Retinal pigment epithelial cell (primary cell): Measurements from ENCODE around the gene HCCS.
"Not testable (repeated sequence)": the region's sequence is repeated elsewhere in the genome, so short reads cannot be mapped to it uniquely, and the experiment has no call there.

Source experiments
- DNase-seq: peaks from one replicate; pipeline ENCODE4 v3.0.0-alpha.2; 2010; ENCODE audit warnings: low read depth
- H3K4me3 ChIP-seq: 2 replicates; pipeline ENCODE4 v1.5.1; 2011; ENCODE audit warnings: mild to moderate bottlenecking, low read length, control low read depth, moderate library complexity
- TF ChIP-seq, protein P1 (sequence below): conservative IDR thresholded peaks from 2 replicates; pipeline ENCODE4 v1.5.1; 2011; ENCODE audit warnings: low read depth, low read length, control low read depth, inconsistent platforms

HCCS gene

DNA sequence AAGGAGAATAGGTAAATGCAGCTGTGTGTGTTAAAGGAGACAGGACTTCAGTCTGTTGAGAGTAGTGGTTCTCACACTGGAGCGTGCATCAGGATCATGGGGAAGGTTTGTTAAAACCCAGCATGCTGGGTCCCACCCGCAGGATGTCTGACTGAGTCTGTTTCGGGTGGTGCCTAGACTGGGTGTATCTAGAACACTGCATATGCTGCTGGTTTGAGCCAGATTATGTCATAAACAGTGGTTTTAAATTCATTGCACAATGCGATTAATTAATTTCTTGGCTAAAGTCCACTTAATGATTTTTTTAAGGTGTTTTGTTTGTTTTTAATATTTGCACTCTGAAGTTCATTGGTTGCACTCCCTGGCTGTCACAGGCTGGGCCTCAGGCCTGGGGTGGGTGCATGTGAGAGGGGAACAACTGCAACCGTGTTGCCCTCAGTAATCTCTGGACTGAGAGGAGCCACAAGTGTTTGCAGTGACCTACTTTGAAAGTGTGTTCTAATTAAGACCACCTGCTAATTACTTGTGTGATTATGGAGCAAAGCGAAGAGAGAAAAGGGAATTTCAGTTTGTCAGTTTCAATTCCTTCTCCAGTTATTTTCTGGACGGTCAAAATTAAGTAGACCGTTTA is 8.3 kb downstream of the HCCS start:
- H3K4me3 ChIP-seq, result no peak overlapping the region
- no peak for DNase-seq

DNA sequence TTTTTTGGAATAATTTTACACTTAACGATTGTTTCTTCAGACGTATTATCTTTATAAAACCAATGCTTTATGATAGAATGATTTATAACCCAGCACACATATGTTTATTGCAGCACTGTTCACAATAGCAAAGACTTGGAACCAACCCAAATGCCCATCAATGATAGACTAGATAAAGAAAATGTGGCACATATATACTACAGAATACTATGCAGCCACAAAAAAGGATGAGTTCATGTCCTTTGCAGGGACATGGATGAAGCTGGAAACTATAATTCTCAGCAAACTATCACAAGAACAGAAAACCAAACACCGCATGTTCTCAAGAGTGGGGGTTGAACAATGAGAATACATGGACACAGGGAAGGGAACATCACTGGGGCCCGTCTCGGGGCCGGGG is 12.0 kb downstream of the HCCS start:
- DNase-seq, result not testable (repeated sequence)

More for the DNA sequence above, 8.3 kb downstream of the HCCS start:
- TF ChIP-seq, protein P1, sequence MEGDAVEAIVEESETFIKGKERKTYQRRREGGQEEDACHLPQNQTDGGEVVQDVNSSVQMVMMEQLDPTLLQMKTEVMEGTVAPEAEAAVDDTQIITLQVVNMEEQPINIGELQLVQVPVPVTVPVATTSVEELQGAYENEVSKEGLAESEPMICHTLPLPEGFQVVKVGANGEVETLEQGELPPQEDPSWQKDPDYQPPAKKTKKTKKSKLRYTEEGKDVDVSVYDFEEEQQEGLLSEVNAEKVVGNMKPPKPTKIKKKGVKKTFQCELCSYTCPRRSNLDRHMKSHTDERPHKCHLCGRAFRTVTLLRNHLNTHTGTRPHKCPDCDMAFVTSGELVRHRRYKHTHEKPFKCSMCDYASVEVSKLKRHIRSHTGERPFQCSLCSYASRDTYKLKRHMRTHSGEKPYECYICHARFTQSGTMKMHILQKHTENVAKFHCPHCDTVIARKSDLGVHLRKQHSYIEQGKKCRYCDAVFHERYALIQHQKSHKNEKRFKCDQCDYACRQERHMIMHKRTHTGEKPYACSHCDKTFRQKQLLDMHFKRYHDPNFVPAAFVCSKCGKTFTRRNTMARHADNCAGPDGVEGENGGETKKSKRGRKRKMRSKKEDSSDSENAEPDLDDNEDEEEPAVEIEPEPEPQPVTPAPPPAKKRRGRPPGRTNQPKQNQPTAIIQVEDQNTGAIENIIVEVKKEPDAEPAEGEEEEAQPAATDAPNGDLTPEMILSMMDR, result no peak

DNA sequence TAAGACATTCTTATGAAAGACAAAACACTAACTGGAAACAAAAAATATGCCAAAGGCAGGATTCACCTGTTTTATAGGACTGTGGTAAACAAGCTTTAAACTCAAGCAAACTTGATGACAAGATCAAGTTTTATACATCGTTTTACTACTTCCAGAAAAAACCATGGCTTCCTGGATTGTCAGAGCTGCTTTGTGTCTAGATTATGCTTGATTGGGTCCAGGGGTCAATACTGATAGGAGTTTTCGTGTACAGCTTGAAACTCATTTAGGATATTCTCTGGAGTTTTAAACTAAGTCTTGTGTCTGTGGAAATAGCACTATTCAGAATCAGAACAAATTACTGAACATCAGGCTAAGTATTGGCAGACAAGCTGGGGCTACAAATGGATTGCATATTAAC is 13.0 kb downstream of the HCCS start:
- TF ChIP-seq, protein P1, result no peak
- H3K4me3 ChIP-seq, result no peak overlapping the region
- no peak for DNase-seq

More for the DNA sequence above, 12.0 kb downstream of the HCCS start:
- H3K4me3 ChIP-seq, result not testable (repeated sequence)

DNA sequence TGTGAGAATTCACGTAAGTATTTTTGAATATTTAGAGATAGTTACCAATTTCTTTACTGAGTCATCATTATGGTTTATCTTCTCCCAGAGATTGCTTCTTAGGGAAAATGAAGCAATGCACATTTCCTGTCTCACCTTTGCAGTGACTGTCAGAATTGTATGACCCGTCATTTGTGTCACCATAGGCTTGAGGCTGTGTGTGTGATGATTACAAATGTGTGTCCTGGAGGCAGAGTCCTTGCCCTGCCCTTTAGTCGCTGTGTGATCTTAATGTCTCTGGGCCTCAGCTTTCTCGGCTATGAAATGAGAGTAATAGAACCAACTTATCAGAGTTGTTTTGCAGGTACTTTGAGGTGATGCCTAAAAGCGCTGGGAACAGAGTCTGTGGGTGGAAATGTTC is 13.9 kb downstream of the HCCS start:
- TF ChIP-seq, protein P1, result no peak
- no peak overlapping the region for H3K4me3 ChIP-seq
- no peak for DNase-seq

DNA sequence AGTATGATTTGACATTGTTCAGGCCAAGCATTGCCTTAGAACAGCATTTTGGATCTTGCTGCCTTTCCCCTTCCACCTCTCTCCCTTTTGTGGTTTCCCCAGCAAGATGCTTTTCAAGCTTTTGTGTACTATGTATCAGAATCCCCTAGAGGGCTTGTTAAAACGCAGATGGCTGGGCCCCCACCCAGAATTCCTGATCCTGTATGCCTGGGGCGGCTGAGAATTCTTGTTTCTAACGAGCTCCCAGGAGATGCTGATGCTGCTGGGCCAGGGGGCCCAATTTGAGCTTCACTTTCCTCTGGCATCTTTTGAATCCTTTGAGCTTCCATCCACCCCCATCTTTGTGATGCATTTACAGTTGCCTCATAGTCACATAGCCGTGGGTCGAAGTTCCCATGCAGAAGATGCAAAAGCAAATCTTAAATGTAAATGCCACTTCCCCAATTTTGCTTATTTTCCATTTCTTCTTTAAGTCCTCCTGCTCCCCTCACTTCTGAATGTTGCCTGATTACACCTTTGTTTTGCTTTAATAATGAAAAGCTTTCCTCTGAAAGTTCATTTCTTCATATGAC is 18.5 kb downstream of the HCCS start:
- DNase-seq, result no peak
- H3K4me3 ChIP-seq, result no peak overlapping the region
- TF ChIP-seq, protein P1, result no peak

DNA sequence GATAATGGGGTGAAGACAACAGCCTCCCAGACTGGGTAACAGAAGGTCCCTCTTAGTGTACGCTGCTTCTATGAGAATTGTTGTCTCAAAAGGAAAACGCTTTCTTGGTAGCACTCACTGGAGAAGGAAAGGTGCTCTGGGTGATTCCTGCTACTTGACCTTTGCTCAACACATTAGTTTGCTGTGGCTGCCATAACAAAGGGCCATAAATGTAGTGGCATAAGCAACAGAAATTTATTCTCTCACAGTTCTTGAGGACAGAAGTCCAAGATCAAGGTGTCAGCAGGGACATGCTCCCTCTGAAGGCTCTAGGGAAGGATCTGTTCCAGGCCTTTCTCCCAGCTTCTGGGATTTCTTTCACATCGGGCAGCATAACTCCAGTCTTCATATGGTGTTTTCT is 19.0 kb downstream of the HCCS start:
- no peak overlapping the region for H3K4me3 ChIP-seq
- DNase-seq, result no peak
- TF ChIP-seq, protein P1, result no peak

DNA sequence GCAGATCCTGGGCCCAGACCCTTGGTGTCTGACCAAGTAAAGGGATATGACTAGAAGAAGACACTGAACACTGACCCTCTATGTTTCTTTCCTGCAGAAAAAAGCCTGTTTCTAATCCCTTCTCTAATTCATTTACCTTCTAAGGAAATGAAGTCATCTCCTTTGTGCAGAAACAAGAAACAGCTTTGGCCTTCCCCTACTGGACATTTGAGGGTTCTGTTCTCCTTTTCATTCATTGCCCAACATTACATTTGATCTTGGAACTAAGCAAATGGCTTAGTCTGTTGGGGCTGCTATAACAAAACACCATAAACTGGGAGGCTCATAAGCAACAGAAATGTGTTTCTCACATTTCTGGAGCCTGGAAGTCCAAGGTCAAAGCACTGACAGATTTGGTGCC is 20.0 kb downstream of the HCCS start:
- TF ChIP-seq, protein P1, result no peak
- H3K4me3 ChIP-seq, result no peak overlapping the region
- no peak for DNase-seq
